WI38 (cell line): ENCODE data around the gene RPL38.
"Not testable (repeated sequence)": the region's sequence is repeated elsewhere in the genome, so short reads cannot be mapped to it uniquely, and the experiment has no call there.

Experiments
- H3K4me3 ChIP-seq: 2 replicates; pipeline ENCODE4 v1.5.1; 2011; ENCODE audit warnings: low read depth, mild to moderate bottlenecking, control low read depth, low read length
- TF ChIP-seq, protein P1 (sequence below): IDR thresholded peaks from 2 replicates; pipeline ENCODE4 v1.5.1; 2012; ENCODE audit warnings: low read depth, mild to moderate bottlenecking, control low read depth, low read length

RPL38 gene

DNA sequence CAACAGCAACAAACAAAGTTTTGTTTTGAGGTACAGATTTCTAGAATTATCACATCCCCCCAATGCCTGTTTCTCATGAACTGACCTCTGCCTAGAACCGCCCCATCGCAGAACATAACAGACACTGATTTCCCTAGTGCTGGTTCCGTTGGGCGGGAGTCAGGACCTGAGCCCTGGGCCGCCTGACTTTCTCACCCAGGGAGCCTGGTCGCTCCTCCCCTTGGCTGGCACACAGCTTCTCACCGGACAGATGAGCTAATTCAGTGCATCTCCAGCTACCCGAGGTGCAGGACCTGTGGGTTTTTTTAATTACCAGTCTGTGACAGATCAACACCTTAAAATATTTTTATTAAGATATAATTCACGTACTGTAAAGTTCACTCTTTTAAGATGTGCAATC, 20.1 kb upstream of the RPL38 start:
- TF ChIP-seq, protein P1, sequence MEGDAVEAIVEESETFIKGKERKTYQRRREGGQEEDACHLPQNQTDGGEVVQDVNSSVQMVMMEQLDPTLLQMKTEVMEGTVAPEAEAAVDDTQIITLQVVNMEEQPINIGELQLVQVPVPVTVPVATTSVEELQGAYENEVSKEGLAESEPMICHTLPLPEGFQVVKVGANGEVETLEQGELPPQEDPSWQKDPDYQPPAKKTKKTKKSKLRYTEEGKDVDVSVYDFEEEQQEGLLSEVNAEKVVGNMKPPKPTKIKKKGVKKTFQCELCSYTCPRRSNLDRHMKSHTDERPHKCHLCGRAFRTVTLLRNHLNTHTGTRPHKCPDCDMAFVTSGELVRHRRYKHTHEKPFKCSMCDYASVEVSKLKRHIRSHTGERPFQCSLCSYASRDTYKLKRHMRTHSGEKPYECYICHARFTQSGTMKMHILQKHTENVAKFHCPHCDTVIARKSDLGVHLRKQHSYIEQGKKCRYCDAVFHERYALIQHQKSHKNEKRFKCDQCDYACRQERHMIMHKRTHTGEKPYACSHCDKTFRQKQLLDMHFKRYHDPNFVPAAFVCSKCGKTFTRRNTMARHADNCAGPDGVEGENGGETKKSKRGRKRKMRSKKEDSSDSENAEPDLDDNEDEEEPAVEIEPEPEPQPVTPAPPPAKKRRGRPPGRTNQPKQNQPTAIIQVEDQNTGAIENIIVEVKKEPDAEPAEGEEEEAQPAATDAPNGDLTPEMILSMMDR = no peak
- H3K4me3 ChIP-seq = no peak overlapping the region

DNA sequence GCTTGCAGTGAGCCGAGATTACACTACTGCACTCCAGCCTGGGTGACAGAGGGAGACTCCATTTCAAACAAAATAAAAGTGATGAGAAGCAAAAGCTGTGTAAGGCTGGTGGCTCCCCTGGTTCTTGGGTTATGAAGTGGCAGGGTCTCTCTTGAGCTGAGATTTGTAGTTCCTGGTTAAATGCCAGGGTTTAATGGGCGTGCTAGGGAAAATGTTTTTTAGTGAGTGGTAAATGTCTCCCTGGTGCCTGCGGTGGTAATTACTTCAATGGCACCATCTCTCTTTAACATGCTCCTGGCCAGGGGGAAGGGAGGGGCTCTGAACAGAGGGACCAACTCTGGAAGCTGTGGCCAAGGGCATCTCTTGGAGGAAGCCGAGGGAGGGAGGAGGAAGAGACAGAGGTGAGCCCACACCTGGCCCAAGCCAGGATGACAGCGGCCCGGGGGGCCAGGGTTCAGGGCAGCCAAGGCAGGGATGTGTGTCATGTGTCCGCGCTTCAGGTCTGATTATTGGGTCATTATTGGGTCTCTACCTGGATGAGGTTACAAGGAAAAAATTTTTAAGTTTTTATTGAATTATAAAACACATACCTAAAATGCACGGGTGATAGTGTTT, 17.8 kb upstream of the RPL38 start:
- TF ChIP-seq, protein P1 = no peak
- H3K4me3 ChIP-seq = no peak overlapping the region

DNA sequence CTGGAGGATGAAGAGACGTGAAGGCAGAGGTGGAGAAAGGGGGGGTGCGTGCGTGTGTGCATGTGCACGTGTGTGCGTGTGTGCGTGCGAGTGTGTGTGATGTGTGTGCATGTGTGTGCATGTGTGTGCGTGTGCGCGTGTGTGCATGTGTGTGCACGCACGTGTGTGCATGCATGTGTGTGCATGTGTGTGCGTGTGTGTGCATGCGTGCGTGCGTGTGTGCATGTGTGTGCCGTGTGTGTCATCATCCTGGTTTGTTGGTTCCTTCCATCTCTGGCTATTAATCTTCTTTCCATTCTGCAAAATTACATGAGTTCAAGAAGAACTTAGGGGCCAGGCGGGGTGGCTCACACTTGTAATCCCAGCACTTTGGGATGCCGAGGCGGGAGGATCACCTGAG, 17.0 kb upstream of the RPL38 start:
- no peak overlapping the region for H3K4me3 ChIP-seq
- TF ChIP-seq, protein P1 = no peak

DNA sequence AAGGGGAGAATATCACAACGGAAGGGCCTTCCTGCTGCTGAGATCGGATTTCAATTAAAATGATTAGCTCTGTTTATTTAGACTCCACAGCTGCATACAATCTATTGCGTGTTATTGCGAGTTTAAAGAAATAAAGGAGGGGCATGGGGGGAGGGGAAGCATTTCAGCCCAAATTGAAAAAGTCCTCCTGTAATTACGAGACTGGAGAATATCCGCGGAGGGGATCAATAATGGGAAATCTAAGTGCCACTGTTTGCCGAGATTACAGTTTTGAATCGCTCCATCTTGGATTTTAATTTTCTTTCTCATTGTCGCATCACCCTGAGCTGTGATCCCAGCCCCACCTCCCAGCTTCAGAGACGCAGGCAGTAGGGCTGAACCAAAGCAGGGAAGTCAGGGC, 15.7 kb upstream of the RPL38 start:
- H3K4me3 ChIP-seq = no peak overlapping the region
- TF ChIP-seq, protein P1 = no peak

DNA sequence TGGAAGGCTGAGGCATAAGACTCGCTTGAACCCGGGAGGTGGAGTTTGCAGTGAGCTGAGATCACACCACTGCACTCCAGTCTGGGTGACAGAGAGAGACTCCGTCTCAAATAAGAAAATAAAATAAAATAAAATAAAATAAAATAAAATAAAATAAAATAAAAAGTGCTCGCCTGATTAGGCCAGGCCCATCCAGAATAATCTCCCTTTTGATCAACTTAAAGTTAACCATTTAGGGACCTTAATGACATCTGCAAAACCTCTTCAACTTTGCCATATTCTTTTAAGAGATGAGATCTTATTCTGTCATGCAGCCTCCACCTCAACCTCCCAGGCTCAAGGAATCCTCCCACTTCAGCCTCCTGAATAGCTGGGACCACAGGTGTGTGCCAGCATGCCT, 14.8 kb upstream of the RPL38 start:
- not testable (repeated sequence) for H3K4me3 ChIP-seq

DNA sequence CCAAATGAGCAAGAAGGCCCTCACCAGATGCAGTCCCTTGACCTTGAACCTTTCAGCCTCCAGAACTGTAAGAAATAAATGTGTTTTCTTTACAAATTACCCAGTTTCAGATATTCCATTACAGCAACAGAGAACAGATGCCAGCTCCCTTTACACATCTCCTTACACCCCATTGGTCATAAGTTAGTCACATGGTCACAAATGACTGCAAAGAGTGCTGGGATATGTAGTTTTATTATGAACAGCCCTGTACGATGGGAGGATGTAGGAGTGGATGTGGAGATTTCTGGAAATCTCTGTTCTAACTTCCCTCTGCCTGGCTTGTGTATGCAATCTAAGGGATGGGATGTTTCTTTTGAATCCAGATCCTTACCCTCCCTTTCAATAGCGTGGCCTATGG, 13.3 kb upstream of the RPL38 start:
- TF ChIP-seq, protein P1 = no peak
- no peak overlapping the region for H3K4me3 ChIP-seq

DNA sequence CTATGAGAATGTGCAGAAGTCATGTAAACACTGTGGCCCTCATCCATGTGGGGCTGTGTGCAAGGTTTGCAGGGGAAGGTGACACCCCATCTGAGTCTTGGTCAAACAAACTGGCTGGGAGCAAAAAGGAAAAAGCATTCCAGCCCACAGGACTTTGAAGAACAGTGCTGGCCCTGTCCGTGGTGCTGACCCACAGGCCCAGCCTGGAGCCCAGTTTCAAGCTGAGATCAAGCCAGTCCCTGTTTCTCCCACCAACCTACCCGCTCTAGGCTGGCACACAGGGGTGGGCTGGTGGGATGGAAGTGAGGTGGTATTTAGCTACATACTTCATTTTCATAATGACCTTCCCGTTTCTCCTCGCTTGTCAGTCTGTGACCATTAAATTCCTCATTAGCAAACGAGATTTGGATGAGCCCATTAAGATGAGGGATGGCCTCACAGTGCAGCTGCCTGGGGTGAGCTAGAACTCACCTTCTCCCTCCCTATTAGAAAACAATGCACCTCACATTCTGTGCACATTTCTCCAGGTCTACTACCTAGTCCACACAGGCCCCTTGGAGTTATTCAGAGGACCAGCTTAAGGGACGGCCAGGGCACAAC, 12.6 kb upstream of the RPL38 start:
- TF ChIP-seq, protein P1 = no peak
- H3K4me3 ChIP-seq = no peak overlapping the region
